Prostate gland (tissue), 2 donors: ENCODE data around the gene C1QTNF4.
"Not testable (repeated sequence)": the region's sequence is repeated elsewhere in the genome, so short reads cannot be mapped to it uniquely, and the experiment has no call there.

Experiments used
- POLR2A ChIP-seq: fragments of 450-650 bp; IDR thresholded peaks from one replicate; pipeline ENCODE4 v1.6.1; 2016; ENCODE audit warnings: antibody characterized with exemption, mild to moderate bottlenecking
- POLR2AphosphoS5 ChIP-seq: sonication (generic); formaldehyde crosslinking; IDR thresholded peaks from one replicate; pipeline ENCODE4 v1.6.1; 2017; ENCODE audit warnings: antibody characterized with exemption
- TF ChIP-seq, protein P1 (sequence below), 4 experiments: fragments of 200-600 bp in 2 of 4; fragments of 450-650 bp in 2 of 4; sonication (generic) in 2 of 4; IDR thresholded peaks; 1 replicate in 3 of 4; 2 replicates in 1 of 4; pipeline ENCODE4 v1.5.1; 2016 to 2019; ENCODE audit warnings: antibody characterized with exemption in 4 of 4, mild to moderate bottlenecking in 2 of 4, moderate library complexity in 2 of 4

GRCh38 chr11:47562393-47562792 lies 31.8 kb downstream of the C1QTNF4 start:
- not testable (repeated sequence) for TF ChIP-seq POLR2A, POLR2AphosphoS5
- TF ChIP-seq, protein P1, sequence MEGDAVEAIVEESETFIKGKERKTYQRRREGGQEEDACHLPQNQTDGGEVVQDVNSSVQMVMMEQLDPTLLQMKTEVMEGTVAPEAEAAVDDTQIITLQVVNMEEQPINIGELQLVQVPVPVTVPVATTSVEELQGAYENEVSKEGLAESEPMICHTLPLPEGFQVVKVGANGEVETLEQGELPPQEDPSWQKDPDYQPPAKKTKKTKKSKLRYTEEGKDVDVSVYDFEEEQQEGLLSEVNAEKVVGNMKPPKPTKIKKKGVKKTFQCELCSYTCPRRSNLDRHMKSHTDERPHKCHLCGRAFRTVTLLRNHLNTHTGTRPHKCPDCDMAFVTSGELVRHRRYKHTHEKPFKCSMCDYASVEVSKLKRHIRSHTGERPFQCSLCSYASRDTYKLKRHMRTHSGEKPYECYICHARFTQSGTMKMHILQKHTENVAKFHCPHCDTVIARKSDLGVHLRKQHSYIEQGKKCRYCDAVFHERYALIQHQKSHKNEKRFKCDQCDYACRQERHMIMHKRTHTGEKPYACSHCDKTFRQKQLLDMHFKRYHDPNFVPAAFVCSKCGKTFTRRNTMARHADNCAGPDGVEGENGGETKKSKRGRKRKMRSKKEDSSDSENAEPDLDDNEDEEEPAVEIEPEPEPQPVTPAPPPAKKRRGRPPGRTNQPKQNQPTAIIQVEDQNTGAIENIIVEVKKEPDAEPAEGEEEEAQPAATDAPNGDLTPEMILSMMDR (IDR thresholded peaks at IDR 0.05), result not testable (repeated sequence)
